GM23338 (cell line): ENCODE measurements around the gene TTLL6. TPM values are rescaled to one million over a fixed set of nuclear protein-coding genes. Genes with fewer than 3 reads are reported as not detected.

Experiments used
- ATAC-seq: fragments of 200-7000 bp; cut with Tn5 transposase; 3 replicates; pipeline ENCODE4 v1.9.1; 2020
- DNase-seq: peaks from one replicate; pipeline ENCODE4 v3.0.0-alpha.2; 2015; ENCODE audit warnings: low spot score
- H2AFZ ChIP-seq: fragments of 200-600 bp; sonication (generic); 2 replicates; pipeline ENCODE4 v1.8.0; 2016; ENCODE audit warnings: antibody characterized with exemption, mild to moderate bottlenecking, moderate library complexity
- H3F3A ChIP-seq: fragments of 200-600 bp; sonication (generic); replicated peaks from 2 replicates; pipeline ENCODE4 v1.8.0; 2017; ENCODE audit warnings: antibody characterized with exemption, mixed run types, low read depth
- H3K27ac ChIP-seq: fragments of 200-600 bp; sonication (generic); 2 replicates; pipeline ENCODE4 v1.6.1; 2016; ENCODE audit warnings: low read depth
- H3K27me3 ChIP-seq: fragments of 200-600 bp; sonication (generic); 2 replicates; pipeline ENCODE4 v1.8.0; 2016; ENCODE audit warnings: mild to moderate bottlenecking, mixed run types, moderate library complexity; ENCODE audit not compliant: insufficient read depth
- H3K36me3 ChIP-seq: fragments of 200-600 bp; sonication (generic); 2 replicates; pipeline ENCODE4 v1.8.0; 2016; ENCODE audit warnings: mild to moderate bottlenecking; ENCODE audit not compliant: insufficient read depth
- H3K4me1 ChIP-seq: fragments of 200-600 bp; sonication (generic); 2 replicates; pipeline ENCODE4 v1.8.0; 2016; ENCODE audit warnings: mild to moderate bottlenecking, moderate library complexity; ENCODE audit not compliant: insufficient read depth
- H3K4me2 ChIP-seq: fragments of 200-600 bp; sonication (generic); 2 replicates; pipeline ENCODE4 v1.7.1; 2017; ENCODE audit warnings: mixed run types
- H3K4me3 ChIP-seq: fragments of 200-600 bp; sonication (generic); 2 replicates; pipeline ENCODE4 v1.6.1; 2016; ENCODE audit warnings: mixed run types
- H3K79me2 ChIP-seq: fragments of 200-600 bp; sonication (generic); replicated peaks from 2 replicates; pipeline ENCODE4 v1.8.0; 2017; ENCODE audit warnings: mild to moderate bottlenecking; ENCODE audit not compliant: insufficient read depth
- H3K9me2 ChIP-seq: fragments of 200-600 bp; sonication (generic); 2 replicates; pipeline ENCODE4 v1.8.0; 2017; ENCODE audit not compliant: insufficient read depth
- H4K20me1 ChIP-seq: fragments of 200-600 bp; sonication (generic); replicated peaks from 2 replicates; pipeline ENCODE4 v1.8.0; 2017; ENCODE audit warnings: mild to moderate bottlenecking; ENCODE audit not compliant: insufficient read depth
- H3K27ac Mint-ChIP-seq: 2 replicates; pipeline ENCODE4 v1.8.0; 2020; ENCODE audit warnings: inconsistent platforms, mild to moderate bottlenecking, moderate library complexity, mixed read lengths
- H3K27me3 Mint-ChIP-seq: 3 replicates; pipeline ENCODE4 v1.8.0; 2022; ENCODE audit warnings: low read depth, mild to moderate bottlenecking, moderate library complexity, mixed read lengths, inconsistent platforms; ENCODE audit not compliant: insufficient read depth, poor library complexity
- H3K36me3 Mint-ChIP-seq: 3 replicates; pipeline ENCODE4 v1.8.0; 2021; ENCODE audit warnings: low read depth, mild to moderate bottlenecking, inconsistent platforms, moderate library complexity, mixed read lengths
- H3K4me1 Mint-ChIP-seq: 3 replicates; pipeline ENCODE4 v1.8.0; 2020; ENCODE audit warnings: mild to moderate bottlenecking, inconsistent platforms, mixed read lengths
- H3K4me3 Mint-ChIP-seq: 3 replicates; pipeline ENCODE4 v1.8.0; 2021; ENCODE audit warnings: moderate library complexity, mild to moderate bottlenecking, inconsistent platforms, mixed read lengths
- H3K9me3 Mint-ChIP-seq: 3 replicates; pipeline ENCODE4 v1.8.0; 2020; ENCODE audit warnings: moderate library complexity, mild to moderate bottlenecking, inconsistent platforms, mixed read lengths
- EZH2 ChIP-seq: fragments of 200-600 bp; sonication (generic); IDR thresholded peaks from one replicate; pipeline ENCODE4 v1.8.0; 2017; ENCODE audit warnings: antibody characterized with exemption, mild to moderate bottlenecking, low read depth; ENCODE audit not compliant: unreplicated experiment
- EZH2phosphoT487 ChIP-seq: fragments of 200-600 bp; sonication (generic); IDR thresholded peaks from one replicate; pipeline ENCODE4 v1.8.1; 2018; ENCODE audit warnings: antibody characterized with exemption; ENCODE audit not compliant: unreplicated experiment
- polyA plus RNA-seq: library from polyadenylated mRNA; unstranded; fragments of >200 nt; fragmentation: Nextera tagmentation; extraction: Ambion mirVana; gene quantifications from 2 replicates; pipeline ENCODE4 v1.2.1, GENCODE V29; 2016
- total RNA-seq: library from RNA; depleted of rRNA; stranded (reverse); fragments of >200 nt; shearing (Covaris generic); gene quantifications from 2 replicates; pipeline ENCODE4 v1.2.3, GENCODE V29; 2014
- TF ChIP-seq, protein P1 (sequence below): IDR thresholded peaks from one replicate; pipeline ENCODE4 v1.6.1; 2018; ENCODE audit warnings: antibody characterized with exemption; ENCODE audit not compliant: unreplicated experiment

Gene TTLL6
- total and polyA plus RNA-seq, 2 experiments from 2014 or later = 1.9 to 4.7 TPM

DNA sequence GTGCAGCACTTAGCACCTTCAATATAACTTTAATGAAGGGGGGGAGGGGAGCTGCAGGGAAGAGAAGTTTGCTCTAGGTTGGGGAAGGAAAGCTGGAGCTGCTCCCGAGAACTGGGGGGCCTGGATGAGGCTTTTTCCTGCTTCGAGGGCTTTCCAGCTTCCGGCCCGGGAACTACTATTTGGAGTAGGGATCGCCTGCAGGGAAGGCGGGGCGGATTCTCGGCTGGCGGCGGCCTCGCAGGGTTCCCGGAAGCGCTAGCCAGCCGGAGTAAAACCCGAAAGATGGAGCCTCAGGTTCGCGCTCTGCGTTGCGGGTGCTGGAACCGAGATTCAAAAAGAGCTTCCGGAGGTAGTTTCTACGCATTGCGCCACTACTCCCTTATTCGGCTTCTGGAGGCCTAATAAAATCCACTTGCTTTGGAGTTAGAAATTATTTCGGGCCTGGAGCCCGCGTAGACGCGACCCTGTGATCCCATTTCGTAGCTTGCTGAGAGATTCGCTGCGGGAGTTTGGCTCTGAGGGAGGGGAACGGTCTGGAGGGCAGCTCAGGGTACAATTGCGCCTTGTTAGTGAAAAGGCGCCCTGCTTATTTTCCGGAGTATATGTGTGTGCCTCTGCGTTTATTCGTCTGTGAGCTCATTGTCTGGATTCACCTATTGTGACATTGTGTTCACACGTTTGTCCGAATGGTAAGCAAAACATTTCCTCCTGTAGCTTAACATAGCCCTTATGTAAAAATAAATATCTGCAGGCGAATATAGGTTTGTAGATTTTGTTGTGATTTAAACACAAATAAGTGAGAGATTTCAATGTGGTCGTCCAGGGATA is 93.4 kb downstream of the TTLL6 start:
- peak; percentile 5 for ATAC-seq
- Histone ChIP-seq H3F3A (peaks cover 38% of the 10 kb centered on the region), H2AFZ (peak overlapping the region; percentile 77; the same call in 1 of the 2 replicates), H4K20me1 (peaks cover 38% of the 10 kb centered on the region), H3K79me2 (no peaks in the 10 kb centered on the region), H3K36me3 (no peaks in the 10 kb centered on the region), H3K4me1 (peaks cover 31% of the 10 kb centered on the region), H3K4me2 (peak overlapping the region; percentile 84), H3K27me3 (peaks cover 100% of the 10 kb centered on the region), H3K4me3 (peak overlapping the region; percentile 52), H3K27ac (no peak overlapping the region), H3K9me2 (no peaks in the 10 kb centered on the region)
- H3K9me3 Mint-ChIP-seq = no peaks in the 10 kb centered on the region; the same call in 2 of the 3 replicates
- peak overlapping the region; percentile 53 for H3K4me3 Mint-ChIP-seq
- H3K4me1 Mint-ChIP-seq = peaks cover 32% of the 10 kb centered on the region
- DNase-seq = peak; percentile 88
- peak; percentile 87 for TF ChIP-seq EZH2
- no peak for TF ChIP-seq EZH2phosphoT487
- peaks cover 100% of the 10 kb centered on the region for H3K27me3 Mint-ChIP-seq
- H3K27ac Mint-ChIP-seq = no peak overlapping the region
- H3K36me3 Mint-ChIP-seq = 0 out of 3 replicates have a peak, but pooled peaks cover under 1% of the 10 kb centered on the region

DNA sequence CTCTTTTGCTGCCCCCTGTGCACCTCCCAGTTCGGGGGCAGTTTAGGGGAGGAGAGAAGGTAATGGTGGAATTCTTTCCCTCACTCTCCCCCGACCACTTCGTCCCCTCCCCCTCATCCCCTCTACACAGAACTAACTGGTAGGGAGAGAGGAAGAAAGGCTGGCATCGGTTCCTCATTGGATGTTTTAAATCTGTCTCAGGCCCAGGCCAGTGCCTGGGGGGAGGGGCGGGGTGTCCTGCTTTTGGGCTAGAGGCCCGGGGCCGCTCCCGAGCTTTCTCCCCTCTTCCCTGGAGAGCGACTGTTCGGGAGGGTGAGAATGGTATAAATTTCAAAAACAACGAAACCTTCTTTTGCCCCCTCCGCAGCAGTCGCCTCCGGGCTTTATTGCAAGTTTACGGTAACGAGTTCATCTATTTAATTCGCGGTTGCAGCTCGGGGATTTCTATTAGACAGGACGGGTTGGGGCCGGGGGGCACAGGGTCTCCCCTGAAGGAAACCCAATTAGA is 94.1 kb downstream of the TTLL6 start, which contains the start of gene PRAC2:
PRAC2 (plus strand) TSS at position 271 of the 508 bp plus-strand sequence. CDS start 1,226 bp downstream, outside the sequence.
- no peaks in the 10 kb centered on the region for H3K36me3 Mint-ChIP-seq
- peak within 1 kb of the TSS; percentile 52 for H3K4me3 ChIP-seq
- H3K4me2 ChIP-seq = peak within 1 kb of the TSS; percentile 84
- peaks cover 37% of the 10 kb centered on the region for H3K4me1 Mint-ChIP-seq
- no peak within 1 kb of the TSS for H3K27ac ChIP-seq
- peaks cover 38% of the 10 kb centered on the region for H4K20me1 ChIP-seq
- H3F3A ChIP-seq = peaks cover 43% of the 10 kb centered on the region
- peak; percentile 16 for TF ChIP-seq EZH2
- TF ChIP-seq, protein P1, sequence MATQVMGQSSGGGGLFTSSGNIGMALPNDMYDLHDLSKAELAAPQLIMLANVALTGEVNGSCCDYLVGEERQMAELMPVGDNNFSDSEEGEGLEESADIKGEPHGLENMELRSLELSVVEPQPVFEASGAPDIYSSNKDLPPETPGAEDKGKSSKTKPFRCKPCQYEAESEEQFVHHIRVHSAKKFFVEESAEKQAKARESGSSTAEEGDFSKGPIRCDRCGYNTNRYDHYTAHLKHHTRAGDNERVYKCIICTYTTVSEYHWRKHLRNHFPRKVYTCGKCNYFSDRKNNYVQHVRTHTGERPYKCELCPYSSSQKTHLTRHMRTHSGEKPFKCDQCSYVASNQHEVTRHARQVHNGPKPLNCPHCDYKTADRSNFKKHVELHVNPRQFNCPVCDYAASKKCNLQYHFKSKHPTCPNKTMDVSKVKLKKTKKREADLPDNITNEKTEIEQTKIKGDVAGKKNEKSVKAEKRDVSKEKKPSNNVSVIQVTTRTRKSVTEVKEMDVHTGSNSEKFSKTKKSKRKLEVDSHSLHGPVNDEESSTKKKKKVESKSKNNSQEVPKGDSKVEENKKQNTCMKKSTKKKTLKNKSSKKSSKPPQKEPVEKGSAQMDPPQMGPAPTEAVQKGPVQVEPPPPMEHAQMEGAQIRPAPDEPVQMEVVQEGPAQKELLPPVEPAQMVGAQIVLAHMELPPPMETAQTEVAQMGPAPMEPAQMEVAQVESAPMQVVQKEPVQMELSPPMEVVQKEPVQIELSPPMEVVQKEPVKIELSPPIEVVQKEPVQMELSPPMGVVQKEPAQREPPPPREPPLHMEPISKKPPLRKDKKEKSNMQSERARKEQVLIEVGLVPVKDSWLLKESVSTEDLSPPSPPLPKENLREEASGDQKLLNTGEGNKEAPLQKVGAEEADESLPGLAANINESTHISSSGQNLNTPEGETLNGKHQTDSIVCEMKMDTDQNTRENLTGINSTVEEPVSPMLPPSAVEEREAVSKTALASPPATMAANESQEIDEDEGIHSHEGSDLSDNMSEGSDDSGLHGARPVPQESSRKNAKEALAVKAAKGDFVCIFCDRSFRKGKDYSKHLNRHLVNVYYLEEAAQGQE = no peak
- TF ChIP-seq EZH2phosphoT487 = no peak
- no peaks in the 10 kb centered on the region for H3K9me2 ChIP-seq
- H3K4me1 ChIP-seq = peaks cover 38% of the 10 kb centered on the region
- H3K36me3 ChIP-seq = no peaks in the 10 kb centered on the region
- peak within 1 kb of the TSS; percentile 77 for H2AFZ ChIP-seq
- no peak within 1 kb of the TSS for H3K27ac Mint-ChIP-seq
- H3K4me3 Mint-ChIP-seq = peak within 1 kb of the TSS; percentile 53
- peak; percentile 83 for DNase-seq
- peak; percentile 6 for ATAC-seq
- no peaks in the 10 kb centered on the region; the same call in 2 of the 3 replicates for H3K9me3 Mint-ChIP-seq
- H3K27me3 ChIP-seq = peaks cover 100% of the 10 kb centered on the region
- peaks cover 100% of the 10 kb centered on the region for H3K27me3 Mint-ChIP-seq
- H3K79me2 ChIP-seq = no peaks in the 10 kb centered on the region
